ENCODE data around the gene CDH5.
A peak's percentile ranks its signal among the peaks of the same experiment; 100 is the strongest.

Gene CDH5

GRCh38 chr16:66353055-66353454 is 13.4 kb upstream of the CDH5 start:
- DNase-seq: peak; percentile 25

GRCh38 chr16:66354034-66354909 is 12.2 kb upstream of the CDH5 start:
- DNase-seq: no peak

- no peak for DNase-seq
These were observed 11.0 kb upstream of the CDH5 start for GRCh38 chr16:66355526-66355925.

- peak; percentile 75 for DNase-seq
These were observed 9.0 kb upstream of the CDH5 start for GRCh38 chr16:66357523-66357928.

GRCh38 chr16:66358231-66358630 is 8.3 kb upstream of the CDH5 start:
- DNase-seq: no peak

- DNase-seq: peak; percentile 24
These were observed 7.5 kb upstream of the CDH5 start for GRCh38 chr16:66359012-66359411.

- no peak for DNase-seq
These were observed 6.5 kb upstream of the CDH5 start for GRCh38 chr16:66359811-66360608.

GRCh38 chr16:66360624-66361324 is 5.7 kb upstream of the CDH5 start:
- no peak for DNase-seq

GRCh38 chr16:66361604-66362135 is 4.8 kb upstream of the CDH5 start:
- DNase-seq: no peak

GRCh38 chr16:66363211-66363777 is 3.2 kb upstream of the CDH5 start:
- DNase-seq: no peak

- DNase-seq: peak; percentile 58
These were observed 2.2 kb upstream of the CDH5 start for GRCh38 chr16:66364117-66364958.

- no peak for DNase-seq
These were observed 1.6 kb upstream of the CDH5 start for GRCh38 chr16:66364959-66365306.

GRCh38 chr16:66365651-66366050 is 840 bp upstream of the CDH5 start:
- DNase-seq: peak; percentile 20

- DNase-seq: no peak
These were observed 1.7 kb downstream of the CDH5 start for GRCh38 chr16:66367968-66368891.

GRCh38 chr16:66369055-66369592 is 2.6 kb downstream of the CDH5 start:
- DNase-seq: no peak

- DNase-seq: no peak
These were observed 4.5 kb downstream of the CDH5 start for GRCh38 chr16:66370786-66371684.

- no peak for DNase-seq
These were observed 5.8 kb downstream of the CDH5 start for GRCh38 chr16:66372078-66372897.

- no peak for DNase-seq
These were observed 6.3 kb downstream of the CDH5 start for GRCh38 chr16:66372898-66373155.
